Measurements from ENCODE around the gene C2orf69. TPM values are rescaled to one million over a fixed set of nuclear protein-coding genes. Genes with fewer than 3 reads are reported as not detected.

The C2orf69 gene
- 12.9 TPM for polyA plus RNA-seq (2012; ENCODE audit: missing spikeins)

- FAIRE-seq (peak; percentile 97), DNase-seq (ENCODE audit: insufficient read length) (peak; percentile 71)
- TF ChIP-seq POLR2AphosphoS5 (IDR thresholded peaks at IDR 0.05; ENCODE audit: low read depth, low read length) (peak; percentile 69; the same call in 1 of the 2 replicates), POLR2A (IDR thresholded peaks at IDR 0.05; ENCODE audit: low read depth, low read length) (peak; percentile 85; the same call in 1 of the 2 replicates), TAF1 (IDR thresholded peaks at IDR 0.05; ENCODE audit: borderline replicate concordance, low read depth, low read length) (no peak)
These were observed at the start of gene C2orf69 for GRCh38 chr2:199911052-199911876. TSS of gene C2orf69 (plus strand) at chr2:199911293. CDS start at chr2:199911439, 146 bp downstream.

- no peak for DNase-seq (ENCODE audit: insufficient read length)
- no peak for FAIRE-seq
- TF ChIP-seq TAF1 (IDR thresholded peaks at IDR 0.05; ENCODE audit: borderline replicate concordance, low read depth, low read length) (no peak), POLR2A (IDR thresholded peaks at IDR 0.05; ENCODE audit: low read depth, low read length) (no peak), POLR2AphosphoS5 (IDR thresholded peaks at IDR 0.05; ENCODE audit: low read depth, low read length) (no peak)
These were observed 48.3 kb upstream of the C2orf69 start for GRCh38 chr2:199862788-199863187.

- DNase-seq (ENCODE audit: insufficient read length), result no peak
- FAIRE-seq, result no peak
- TF ChIP-seq TAF1 (IDR thresholded peaks at IDR 0.05; ENCODE audit: borderline replicate concordance, low read depth, low read length) (no peak), POLR2A (IDR thresholded peaks at IDR 0.05; ENCODE audit: low read depth, low read length) (no peak), POLR2AphosphoS5 (IDR thresholded peaks at IDR 0.05; ENCODE audit: low read depth, low read length) (no peak)
These were observed 45.2 kb upstream of the C2orf69 start for GRCh38 chr2:199865905-199866304.

GRCh38 chr2:199868431-199869226, 42.5 kb upstream of the C2orf69 start:
- TF ChIP-seq POLR2A (IDR thresholded peaks at IDR 0.05; ENCODE audit: low read depth, low read length) (no peak), POLR2AphosphoS5 (IDR thresholded peaks at IDR 0.05; ENCODE audit: low read depth, low read length) (no peak), TAF1 (IDR thresholded peaks at IDR 0.05; ENCODE audit: borderline replicate concordance, low read depth, low read length) (no peak)
- DNase-seq (ENCODE audit: insufficient read length) (no peak), FAIRE-seq (no peak)

GRCh38 chr2:199869227-199869541, 41.9 kb upstream of the C2orf69 start:
- FAIRE-seq (no peak), DNase-seq (ENCODE audit: insufficient read length) (no peak)
- TF ChIP-seq TAF1 (IDR thresholded peaks at IDR 0.05; ENCODE audit: borderline replicate concordance, low read depth, low read length) (no peak), POLR2A (IDR thresholded peaks at IDR 0.05; ENCODE audit: low read depth, low read length) (no peak), POLR2AphosphoS5 (IDR thresholded peaks at IDR 0.05; ENCODE audit: low read depth, low read length) (no peak)

GRCh38 chr2:199869653-199870052, 41.4 kb upstream of the C2orf69 start:
- FAIRE-seq (no peak), DNase-seq (ENCODE audit: insufficient read length) (no peak)
- TF ChIP-seq TAF1 (IDR thresholded peaks at IDR 0.05; ENCODE audit: borderline replicate concordance, low read depth, low read length), result no peak

GRCh38 chr2:199870581-199870980, 40.5 kb upstream of the C2orf69 start:
- no peak for DNase-seq (ENCODE audit: insufficient read length)
- TF ChIP-seq POLR2A (IDR thresholded peaks at IDR 0.05; ENCODE audit: low read depth, low read length) (no peak), TAF1 (IDR thresholded peaks at IDR 0.05; ENCODE audit: borderline replicate concordance, low read depth, low read length) (no peak), POLR2AphosphoS5 (IDR thresholded peaks at IDR 0.05; ENCODE audit: low read depth, low read length) (no peak)
- FAIRE-seq, result no peak

- FAIRE-seq, result no peak
- TF ChIP-seq POLR2AphosphoS5 (IDR thresholded peaks at IDR 0.05; ENCODE audit: low read depth, low read length), result no peak
- no peak for TF ChIP-seq TAF1 (IDR thresholded peaks at IDR 0.05; ENCODE audit: borderline replicate concordance, low read depth, low read length)
- no peak for TF ChIP-seq POLR2A (IDR thresholded peaks at IDR 0.05; ENCODE audit: low read depth, low read length)
- DNase-seq (ENCODE audit: insufficient read length), result no peak
These were observed 36.9 kb upstream of the C2orf69 start for GRCh38 chr2:199874209-199874608.

- no peak for DNase-seq (ENCODE audit: insufficient read length)
- FAIRE-seq, result no peak
- TF ChIP-seq TAF1 (IDR thresholded peaks at IDR 0.05; ENCODE audit: borderline replicate concordance, low read depth, low read length) (no peak), POLR2A (IDR thresholded peaks at IDR 0.05; ENCODE audit: low read depth, low read length) (no peak), POLR2AphosphoS5 (IDR thresholded peaks at IDR 0.05; ENCODE audit: low read depth, low read length) (no peak)
These were observed 35.7 kb upstream of the C2orf69 start for GRCh38 chr2:199875400-199875799.

- no peak for DNase-seq (ENCODE audit: insufficient read length)
- TF ChIP-seq POLR2AphosphoS5 (IDR thresholded peaks at IDR 0.05; ENCODE audit: low read depth, low read length), result no peak
- TF ChIP-seq POLR2A (IDR thresholded peaks at IDR 0.05; ENCODE audit: low read depth, low read length), result no peak
- TF ChIP-seq TAF1 (IDR thresholded peaks at IDR 0.05; ENCODE audit: borderline replicate concordance, low read depth, low read length), result no peak
- no peak for FAIRE-seq
These were observed 28.4 kb upstream of the C2orf69 start for GRCh38 chr2:199882667-199883066.

GRCh38 chr2:199883474-199884212, 27.4 kb upstream of the C2orf69 start:
- FAIRE-seq (no peak), DNase-seq (ENCODE audit: insufficient read length) (no peak)
- no peak for TF ChIP-seq TAF1 (IDR thresholded peaks at IDR 0.05; ENCODE audit: borderline replicate concordance, low read depth, low read length)
- TF ChIP-seq POLR2AphosphoS5 (IDR thresholded peaks at IDR 0.05; ENCODE audit: low read depth, low read length), result no peak
- no peak for TF ChIP-seq POLR2A (IDR thresholded peaks at IDR 0.05; ENCODE audit: low read depth, low read length)
